Right lung (tissue), 5 donors: ENCODE data around the gene LMTK3. TPM values are rescaled to one million over a fixed set of nuclear protein-coding genes. Genes with fewer than 3 reads are reported as not detected.
"Not testable (repeated sequence)": the region's sequence is repeated elsewhere in the genome, so short reads cannot be mapped to it uniquely, and the experiment has no call there.

Source experiments
- DNase-seq, 2 donors: peaks; one replicate each; pipeline ENCODE4 v3.0.0-alpha.2; 2013
- polyA plus RNA-seq, 5 donors: library from polyadenylated mRNA; unstranded; fragments of 120-200 nt; gene quantifications; one replicate each; pipeline versions ENCODE4 v1.2.1 to v1.2.3, GENCODE V29; 2013; ENCODE audit warnings: inconsistent platforms in 1 of 5, low replicate concordance in 1 of 5; ENCODE audit not compliant: insufficient read length in 5 of 5, insufficient read depth in 1 of 5

The LMTK3 gene
- polyA plus RNA-seq, 5 donors, result 1.4 to 4.0 (median 2.6) TPM

GRCh38 chr19:48543121-48543710 is 31.6 kb upstream of the LMTK3 start:
- DNase-seq, result peak in 1 of 2 donors; percentile 54

- no peak for DNase-seq
Measured at GRCh38 chr19:48541813-48542212, 30.2 kb upstream of the LMTK3 start.

DNA sequence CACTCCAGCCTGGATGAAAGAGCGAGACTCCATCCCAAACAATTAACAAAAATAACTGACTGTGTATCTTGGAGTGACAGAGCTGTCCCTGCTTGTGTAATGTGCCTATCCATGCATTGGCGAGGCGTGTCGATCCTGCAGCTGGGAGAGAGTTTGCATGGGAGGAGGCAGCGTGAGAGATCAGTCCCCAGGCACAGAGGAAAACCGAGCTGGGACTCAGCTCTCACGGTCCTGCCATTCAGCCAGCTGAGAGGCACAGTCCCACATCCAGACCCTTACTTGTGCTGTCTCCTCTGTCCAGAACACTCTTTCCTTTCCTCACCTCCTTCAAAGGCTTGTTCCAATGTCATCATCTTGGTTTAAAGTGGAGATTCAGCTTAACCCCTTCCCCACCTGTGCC is 28.5 kb upstream of the LMTK3 start:
- no peak for DNase-seq

GRCh38 chr19:48539503-48540096 is 28.0 kb upstream of the LMTK3 start:
- no peak for DNase-seq

- not testable (repeated sequence) for DNase-seq
Measured at GRCh38 chr19:48538057-48538456, 26.4 kb upstream of the LMTK3 start.

DNA sequence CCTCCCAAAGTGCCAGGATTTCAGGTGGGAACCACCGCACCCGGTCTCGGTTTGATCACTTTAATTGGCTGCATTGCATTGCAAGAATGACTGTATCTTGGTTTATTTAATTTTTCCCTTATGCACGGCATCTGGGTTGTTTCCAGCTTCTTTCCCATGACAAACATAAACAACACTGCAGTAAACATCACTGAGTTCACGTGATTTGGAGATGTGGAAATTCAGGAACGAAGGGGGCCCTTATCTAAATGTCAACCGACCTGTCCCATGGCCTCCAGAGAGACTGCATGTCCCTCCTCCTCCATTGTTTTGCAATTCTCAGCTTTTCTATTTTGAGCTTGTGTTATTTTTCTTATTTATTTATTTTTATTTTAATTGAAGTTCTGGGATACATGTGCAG is 25.9 kb upstream of the LMTK3 start:
- DNase-seq, result no peak

- DNase-seq, result no peak
Measured at GRCh38 chr19:48533770-48534169, 22.1 kb upstream of the LMTK3 start.

GRCh38 chr19:48530770-48531169 is 19.1 kb upstream of the LMTK3 start:
- DNase-seq, result no peak

DNA sequence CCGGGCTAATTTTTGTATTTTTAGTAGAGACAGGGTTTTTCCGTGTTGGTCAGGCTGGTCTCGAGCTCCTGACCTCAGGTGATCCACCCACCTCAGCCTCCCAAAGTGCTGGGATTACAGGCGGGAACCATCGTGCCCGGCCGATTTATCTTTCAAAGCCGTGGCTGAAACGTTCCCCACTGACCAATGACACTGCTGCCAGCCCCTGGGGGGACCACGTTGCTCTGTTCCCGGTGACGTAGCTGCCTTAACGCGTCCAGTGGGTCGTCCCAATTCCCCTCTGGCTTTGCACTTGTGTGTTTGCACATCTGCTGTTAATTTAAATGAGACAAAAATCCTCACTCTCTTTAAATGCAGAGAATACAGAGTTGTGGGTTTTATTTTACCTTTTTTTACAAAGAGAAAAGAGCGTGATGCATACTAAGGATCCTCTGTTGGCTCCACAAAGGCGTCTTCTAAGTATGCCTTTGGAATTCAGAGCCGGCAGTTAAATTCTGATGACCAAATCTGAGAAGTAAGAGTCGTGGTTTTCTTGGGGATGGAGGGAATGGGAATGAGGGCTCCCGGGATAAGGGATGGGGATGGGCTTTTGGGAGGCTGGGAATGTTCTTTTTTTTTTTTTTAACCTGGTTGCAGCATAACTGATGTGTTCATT is 18.6 kb upstream of the LMTK3 start:
- DNase-seq, result no peak

GRCh38 chr19:48529156-48529555 is 17.5 kb upstream of the LMTK3 start:
- DNase-seq, result no peak

DNA sequence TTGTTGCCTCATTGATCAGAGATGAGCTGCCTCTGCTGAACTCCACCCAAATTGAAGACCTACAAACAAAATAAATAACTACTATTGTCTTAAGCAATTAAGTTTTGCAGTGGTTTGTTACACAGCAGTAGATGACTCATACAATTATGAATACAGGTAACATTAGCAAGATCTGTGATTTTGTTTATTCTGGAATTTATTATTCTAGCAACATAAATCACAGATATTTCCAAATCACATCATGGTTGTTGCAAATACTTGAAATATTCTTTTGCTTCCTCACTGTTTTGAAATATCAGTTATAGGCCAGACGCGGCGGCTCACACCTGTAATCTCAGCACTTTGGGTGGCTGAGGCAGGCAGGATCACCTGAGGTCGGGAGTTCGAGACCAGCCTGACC is 13.1 kb upstream of the LMTK3 start:
- DNase-seq, result no peak

- no peak for DNase-seq
Measured at GRCh38 chr19:48524221-48524620, 12.6 kb upstream of the LMTK3 start.

- DNase-seq, result no peak
Measured at GRCh38 chr19:48520134-48520533, 8.5 kb upstream of the LMTK3 start.

DNA sequence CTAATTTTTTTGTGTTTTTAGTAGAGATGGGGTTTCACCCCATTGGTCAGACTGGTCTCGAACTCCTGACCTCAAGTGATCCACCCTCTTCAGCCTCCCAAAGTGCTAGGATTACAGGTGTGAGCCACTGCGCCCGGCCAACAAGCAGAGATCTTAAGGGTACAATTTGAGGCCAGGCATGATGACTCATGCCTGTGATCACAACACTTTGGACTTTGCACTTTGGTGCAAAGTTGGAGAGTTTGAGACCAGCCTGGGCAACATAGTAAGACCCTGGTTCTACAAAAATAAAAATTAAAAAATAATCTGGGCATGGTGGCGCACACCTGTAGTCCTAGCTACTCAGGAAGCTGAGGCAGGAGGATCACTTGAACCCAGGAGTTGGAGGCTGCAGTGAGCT is 7.8 kb upstream of the LMTK3 start:
- DNase-seq, result not testable (repeated sequence)

DNA sequence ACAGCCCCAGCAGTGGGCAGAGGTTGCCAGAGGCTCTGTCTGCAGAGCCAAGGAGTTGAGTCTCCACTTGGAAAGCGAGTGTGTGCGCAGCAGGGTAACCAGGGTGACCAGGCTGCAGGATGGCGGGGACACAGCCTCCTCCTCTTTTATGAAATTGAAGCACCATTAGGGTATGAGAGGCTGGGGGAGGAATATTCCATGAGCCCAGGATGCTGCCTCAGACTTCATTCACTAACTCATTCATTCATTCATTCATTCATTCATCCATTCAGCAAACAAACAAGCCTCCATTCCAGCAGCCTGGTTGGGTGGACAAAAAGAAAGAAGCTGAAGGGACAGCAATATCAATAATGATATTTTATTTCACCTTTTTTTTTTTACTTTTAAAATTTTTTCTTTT is 6.6 kb upstream of the LMTK3 start:
- DNase-seq, result no peak

DNA sequence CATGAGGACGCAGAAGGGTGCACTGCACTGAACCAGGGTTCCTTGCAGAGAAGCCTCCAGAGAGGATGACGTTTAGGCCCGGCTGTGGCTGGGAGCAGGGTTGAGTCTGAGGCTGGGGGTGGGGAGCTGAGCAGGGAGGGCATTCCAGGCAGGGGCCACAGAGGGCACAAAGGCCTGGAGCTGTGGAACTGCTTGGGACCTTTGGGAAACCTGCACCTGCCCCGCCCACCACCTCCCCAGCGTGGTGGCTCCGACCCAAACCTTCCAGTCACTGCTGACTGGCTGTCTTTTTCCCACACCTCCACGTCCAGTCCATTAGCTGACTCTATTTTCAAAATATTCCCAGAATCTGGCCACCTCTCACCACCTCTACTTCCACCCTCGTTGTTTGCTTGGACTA is 4.9 kb upstream of the LMTK3 start:
- no peak for DNase-seq

DNA sequence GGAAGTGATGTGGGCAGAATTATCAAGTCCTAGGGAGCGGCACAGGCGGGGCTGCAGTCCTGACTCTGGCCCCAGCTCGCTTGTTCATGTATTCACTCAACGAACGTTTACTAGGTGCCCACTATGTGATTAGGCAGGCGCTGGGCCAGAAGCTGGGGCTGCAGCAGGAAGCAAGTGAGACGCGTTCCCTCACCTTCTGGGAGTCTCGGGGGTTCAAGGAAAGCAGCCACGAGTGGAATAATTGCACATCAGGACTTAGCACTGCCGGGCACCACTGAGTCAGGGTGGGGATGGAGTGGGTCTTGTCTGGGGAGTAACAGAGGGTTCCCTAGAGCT is 2.5 kb upstream of the LMTK3 start:
- no peak for DNase-seq

GRCh38 chr19:48513289-48514122 is 1.9 kb upstream of the LMTK3 start:
- DNase-seq, result no peak

- no peak for DNase-seq
Measured at GRCh38 chr19:48512504-48513288, 1.1 kb upstream of the LMTK3 start.

- no peak for DNase-seq
Measured at GRCh38 chr19:48511321-48511731, 309 bp downstream of the LMTK3 start.

- DNase-seq, result no peak
Measured at GRCh38 chr19:48510421-48511268, 990 bp downstream of the LMTK3 start.
